ENCODE results near the gene CES3.

CES3 gene

GRCh38 chr16:67000384-67001351 is 39.6 kb downstream of the CES3 start:
- peak in 53 of 58 donors; percentile 29 to 86 (median 70) for DNase-seq

- DNase-seq: no peak
Measured at GRCh38 chr16:67001726-67002125, 40.7 kb downstream of the CES3 start.

- DNase-seq: no peak
Measured at GRCh38 chr16:67006930-67007658, 46.0 kb downstream of the CES3 start.

- no peak for DNase-seq
Measured at GRCh38 chr16:67009158-67009557, 48.1 kb downstream of the CES3 start.

GRCh38 chr16:67011274-67011673 is 50.2 kb downstream of the CES3 start:
- no peak for DNase-seq

- peak in 42 of 58 donors; percentile 9 to 66 (median 36) for DNase-seq
Measured at GRCh38 chr16:67013233-67013822, 52.3 kb downstream of the CES3 start.

GRCh38 chr16:67013823-67014633 is 53.0 kb downstream of the CES3 start:
- DNase-seq: peak in 50 of 58 donors; percentile 14 to 86 (median 53)

GRCh38 chr16:67014634-67015312 is 53.7 kb downstream of the CES3 start:
- no peak for DNase-seq

GRCh38 chr16:67015313-67015731 is 54.3 kb downstream of the CES3 start:
- no peak for DNase-seq

- DNase-seq: no peak
Measured at GRCh38 chr16:67016143-67016542, 55.1 kb downstream of the CES3 start.

GRCh38 chr16:67016681-67017420 is 55.8 kb downstream of the CES3 start:
- DNase-seq: no peak

- no peak for DNase-seq
Measured at GRCh38 chr16:67017421-67017750, 56.3 kb downstream of the CES3 start.

GRCh38 chr16:67017810-67018488 is 56.9 kb downstream of the CES3 start:
- DNase-seq: peak in 46 of 58 donors; percentile 10 to 72 (median 44)

- no peak for DNase-seq
Measured at GRCh38 chr16:67019171-67019570, 58.1 kb downstream of the CES3 start.

GRCh38 chr16:67021321-67021720 is 60.3 kb downstream of the CES3 start:
- DNase-seq: no peak

- DNase-seq: no peak
Measured at GRCh38 chr16:67022531-67023214, 61.6 kb downstream of the CES3 start.

GRCh38 chr16:67023689-67024088 is 62.6 kb downstream of the CES3 start:
- DNase-seq: no peak

Data from anterior cingulate cortex (tissue), 58 donors.